ENCODE data around the gene PPP1R3A.

- no peak for TF ChIP-seq POLR2A (IDR thresholded peaks at IDR 0.05; ENCODE audit: borderline replicate concordance, extremely low read depth, insufficient read depth, insufficient read length)
- TF ChIP-seq SP1 (IDR thresholded peaks at IDR 0.05; ENCODE audit: low read depth) = no peak
- no peak for TF ChIP-seq JUND (IDR thresholded peaks at IDR 0.05)
- TF ChIP-seq ATF3 (IDR thresholded peaks at IDR 0.05) = no peak
- no peak for TF ChIP-seq EZH2 (IDR thresholded peaks at IDR 0.05)
- no peak for TF ChIP-seq YY1 (IDR thresholded peaks at IDR 0.05; ENCODE audit: extremely low read depth, insufficient replicate concordance, low read depth, low read length)
- TF ChIP-seq CTCF (IDR thresholded peaks at IDR 0.05 in 2 of 3, conservative IDR thresholded peaks at IDR 0.05 in 1 of 3; ENCODE audit: borderline replicate concordance in 1 of 3, insufficient read depth in 1 of 3, low read depth in 2 of 3, low read length in 2 of 3) = no peak
- TF ChIP-seq POLR2AphosphoS5 (IDR thresholded peaks at IDR 0.05; ENCODE audit: low read depth, low read length) = no peak
- TF ChIP-seq ZFX (IDR thresholded peaks at IDR 0.05) = no peak
- no peak for TF ChIP-seq EZH2phosphoT487 (IDR thresholded peaks at IDR 0.05; ENCODE audit: borderline replicate concordance)
- no peak for TF ChIP-seq MAX (IDR thresholded peaks at IDR 0.05)
- no peak for TF ChIP-seq RAD21 (IDR thresholded peaks at IDR 0.05; ENCODE audit: low read depth)
- TF ChIP-seq ZNF274 (IDR thresholded peaks at IDR 0.05; ENCODE audit: low read depth, low read length) = no peak
- no peak for TF ChIP-seq CEBPB (IDR thresholded peaks at IDR 0.05; ENCODE audit: low read depth)
Measured at GRCh38 chr7:113945018-113945938, 26.5 kb upstream of the PPP1R3A start.
